DND-41 (cell line): ENCODE results near the gene CHRNE.

Experiments
- EZH2 ChIP-seq: IDR thresholded peaks from 3 replicates; pipeline ENCODE4 v1.6.1; 2012; ENCODE audit warnings: borderline replicate concordance, low read depth, mild to moderate bottlenecking, moderate library complexity, low read length, inconsistent platforms; ENCODE audit not compliant: severe bottlenecking
- TF ChIP-seq, protein P1 (sequence below): IDR thresholded peaks from 2 replicates; pipeline ENCODE4 v1.5.1; 2012; ENCODE audit warnings: borderline replicate concordance, low read length, moderate library complexity, mild to moderate bottlenecking; ENCODE audit not compliant: poor library complexity, severe bottlenecking; ENCODE audit errors: extremely low read depth

DNA sequence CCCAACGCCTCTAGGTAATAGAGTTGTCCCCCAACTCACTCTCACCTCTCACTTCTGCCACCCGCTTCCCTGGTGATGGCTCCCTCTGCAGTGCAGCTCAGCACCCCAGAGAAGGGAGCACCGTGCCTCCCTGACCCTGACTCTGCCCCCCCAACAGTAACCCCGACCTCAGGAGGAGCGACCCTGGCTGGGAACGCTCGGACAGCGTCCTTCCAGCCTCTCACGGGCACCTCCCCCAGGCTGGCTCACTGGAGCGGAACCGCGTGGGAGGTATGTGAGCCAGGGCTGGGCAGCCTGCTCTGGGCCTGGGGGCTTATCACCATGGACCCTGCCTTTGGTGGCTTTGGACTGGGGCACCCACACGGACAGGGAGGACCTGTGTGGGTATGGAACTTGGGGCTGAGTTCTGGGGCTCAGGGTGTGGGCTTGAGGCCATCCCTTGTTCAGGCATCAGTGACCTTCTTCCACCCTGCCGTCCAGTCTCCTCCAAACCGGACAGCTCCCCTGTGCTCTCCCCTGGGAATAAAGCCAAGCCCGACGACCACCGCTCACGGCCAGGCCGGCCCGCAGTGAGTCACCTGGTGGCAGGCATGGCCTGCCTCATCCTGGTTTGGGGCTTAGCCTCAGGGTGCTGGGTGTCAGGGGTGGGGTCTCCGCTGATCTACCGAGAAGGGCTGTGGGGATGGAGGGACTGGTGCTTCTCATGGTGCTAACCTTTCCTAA lies 10.2 kb downstream of the CHRNE start:
- TF ChIP-seq EZH2, result no peak
- TF ChIP-seq, protein P1, sequence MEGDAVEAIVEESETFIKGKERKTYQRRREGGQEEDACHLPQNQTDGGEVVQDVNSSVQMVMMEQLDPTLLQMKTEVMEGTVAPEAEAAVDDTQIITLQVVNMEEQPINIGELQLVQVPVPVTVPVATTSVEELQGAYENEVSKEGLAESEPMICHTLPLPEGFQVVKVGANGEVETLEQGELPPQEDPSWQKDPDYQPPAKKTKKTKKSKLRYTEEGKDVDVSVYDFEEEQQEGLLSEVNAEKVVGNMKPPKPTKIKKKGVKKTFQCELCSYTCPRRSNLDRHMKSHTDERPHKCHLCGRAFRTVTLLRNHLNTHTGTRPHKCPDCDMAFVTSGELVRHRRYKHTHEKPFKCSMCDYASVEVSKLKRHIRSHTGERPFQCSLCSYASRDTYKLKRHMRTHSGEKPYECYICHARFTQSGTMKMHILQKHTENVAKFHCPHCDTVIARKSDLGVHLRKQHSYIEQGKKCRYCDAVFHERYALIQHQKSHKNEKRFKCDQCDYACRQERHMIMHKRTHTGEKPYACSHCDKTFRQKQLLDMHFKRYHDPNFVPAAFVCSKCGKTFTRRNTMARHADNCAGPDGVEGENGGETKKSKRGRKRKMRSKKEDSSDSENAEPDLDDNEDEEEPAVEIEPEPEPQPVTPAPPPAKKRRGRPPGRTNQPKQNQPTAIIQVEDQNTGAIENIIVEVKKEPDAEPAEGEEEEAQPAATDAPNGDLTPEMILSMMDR, result no peak
